Measurements from ENCODE around the gene DEFB127. TPM values are rescaled to one million over a fixed set of nuclear protein-coding genes. Genes with fewer than 3 reads are reported as not detected.
"Not testable (repeated sequence)": the region's sequence is repeated elsewhere in the genome, so short reads cannot be mapped to it uniquely, and the experiment has no call there.

Gene DEFB127
- total and polyA plus RNA-seq, 7 donors = not detected

DNA sequence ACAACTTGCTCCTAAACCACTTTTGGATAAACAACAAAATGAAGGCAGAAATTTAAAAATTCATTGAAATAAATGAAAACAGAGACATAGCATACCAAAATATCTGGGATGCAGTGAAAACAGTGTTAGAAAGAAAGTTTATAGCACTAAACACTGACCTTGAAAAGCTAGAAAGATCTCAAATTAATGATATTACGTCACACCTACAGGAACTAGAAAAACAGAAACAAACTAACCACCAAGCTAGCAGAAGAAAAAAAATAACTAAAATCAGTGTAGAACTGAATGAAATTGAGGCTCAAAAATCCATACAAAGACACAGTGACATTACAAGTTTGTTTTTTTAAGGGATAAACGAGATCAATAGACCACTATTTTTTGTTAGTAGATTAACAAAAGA is 27.0 kb downstream of the DEFB127 start:
- Histone ChIP-seq H3K36me3 (ENCODE audit: insufficient read depth in 1 of 2, low read depth in 1 of 2) (no peaks in the 10 kb centered on the region), H3K4me1 (no peaks in the 10 kb centered on the region), H3K27me3 (ENCODE audit: insufficient read depth in 3 of 3, low read length in 2 of 3) (peaks cover 0 to 10% (median 2%) of the 10 kb centered on the region in 3 donors), H3K9me3 (no peaks in the 10 kb centered on the region), H3K27ac (no peak overlapping the region), H3K4me3 (no peak overlapping the region)
- no peak for ATAC-seq
- no peak for DNase-seq
- TF ChIP-seq, protein P1, sequence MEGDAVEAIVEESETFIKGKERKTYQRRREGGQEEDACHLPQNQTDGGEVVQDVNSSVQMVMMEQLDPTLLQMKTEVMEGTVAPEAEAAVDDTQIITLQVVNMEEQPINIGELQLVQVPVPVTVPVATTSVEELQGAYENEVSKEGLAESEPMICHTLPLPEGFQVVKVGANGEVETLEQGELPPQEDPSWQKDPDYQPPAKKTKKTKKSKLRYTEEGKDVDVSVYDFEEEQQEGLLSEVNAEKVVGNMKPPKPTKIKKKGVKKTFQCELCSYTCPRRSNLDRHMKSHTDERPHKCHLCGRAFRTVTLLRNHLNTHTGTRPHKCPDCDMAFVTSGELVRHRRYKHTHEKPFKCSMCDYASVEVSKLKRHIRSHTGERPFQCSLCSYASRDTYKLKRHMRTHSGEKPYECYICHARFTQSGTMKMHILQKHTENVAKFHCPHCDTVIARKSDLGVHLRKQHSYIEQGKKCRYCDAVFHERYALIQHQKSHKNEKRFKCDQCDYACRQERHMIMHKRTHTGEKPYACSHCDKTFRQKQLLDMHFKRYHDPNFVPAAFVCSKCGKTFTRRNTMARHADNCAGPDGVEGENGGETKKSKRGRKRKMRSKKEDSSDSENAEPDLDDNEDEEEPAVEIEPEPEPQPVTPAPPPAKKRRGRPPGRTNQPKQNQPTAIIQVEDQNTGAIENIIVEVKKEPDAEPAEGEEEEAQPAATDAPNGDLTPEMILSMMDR (IDR thresholded peaks at IDR 0.05) = no peak
- intact Hi-C loops (cut with DNase I) = no loop called here
- WGBS, 3 donors = 49 to 55% (median 51%) methylated on average over 2 of the region's 2 CpGs

DNA sequence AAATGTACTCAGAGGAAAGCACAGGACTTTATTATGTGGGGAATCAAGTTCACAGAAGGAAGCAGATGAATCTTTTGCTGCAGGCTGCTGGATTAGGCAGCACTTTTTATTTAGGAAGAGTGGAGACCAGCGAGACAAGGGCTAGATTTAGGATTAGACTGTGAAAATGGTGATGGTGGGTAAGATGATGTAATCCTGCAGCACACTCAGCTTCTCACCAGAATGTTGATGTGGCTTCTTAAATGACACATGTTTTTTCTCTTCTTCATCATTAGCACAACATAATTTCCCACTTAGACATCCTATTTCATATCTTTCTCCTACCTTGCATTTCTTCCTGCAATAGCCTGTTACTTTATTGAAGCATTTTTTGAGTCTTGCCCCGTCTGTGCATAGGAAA is 30.5 kb downstream of the DEFB127 start:
- intact Hi-C loops (cut with DNase I) = no loop called here
- no peaks in the 10 kb centered on the region for H3K9me3 ChIP-seq
- no peaks in the 10 kb centered on the region for H3K36me3 ChIP-seq (ENCODE audit: insufficient read depth in 1 of 2, low read depth in 1 of 2)
- no peak for DNase-seq
- H3K27me3 ChIP-seq (ENCODE audit: insufficient read depth in 3 of 3, low read length in 2 of 3) = peaks cover 0 to 2% (median 0%) of the 10 kb centered on the region in 3 donors
- no peak overlapping the region for H3K4me3 ChIP-seq
- no peak for ATAC-seq
- no peak overlapping the region for H3K27ac ChIP-seq
- TF ChIP-seq, protein P1 (IDR thresholded peaks at IDR 0.05) = no peak
- WGBS, 3 donors = 50 to 60% (median 53%) methylated on average over 2 of the region's 2 CpGs
- no peaks in the 10 kb centered on the region for H3K4me1 ChIP-seq

GRCh38 chr20:189611-190010 is 32.4 kb downstream of the DEFB127 start, which contains the start of gene DEFB128:
DEFB128 (minus strand) TSS chr20:189711; CDS start chr20:189623, 88 bp downstream.
- intact Hi-C loops (cut with DNase I) = no loop called here
- ATAC-seq (no peak), DNase-seq (no peak)
- H3K9me3 ChIP-seq = no peaks in the 10 kb centered on the region
- H3K4me1 ChIP-seq = no peaks in the 10 kb centered on the region
- H3K27ac ChIP-seq = no peak within 1 kb of the TSS
- WGBS, 3 donors = 48 to 62% (median 56%) methylated on average over 7 of the region's 7 CpGs
- TF ChIP-seq, protein P1 (IDR thresholded peaks at IDR 0.05) = no peak
- H3K27me3 ChIP-seq (ENCODE audit: insufficient read depth in 3 of 3, low read length in 2 of 3) = peaks cover 0 to 2% (median 0%) of the 10 kb centered on the region in 3 donors
- no peak within 1 kb of the TSS for H3K4me3 ChIP-seq
- no peaks in the 10 kb centered on the region for H3K36me3 ChIP-seq (ENCODE audit: insufficient read depth in 1 of 2, low read depth in 1 of 2)

- H3K4me1 ChIP-seq = no peaks in the 10 kb centered on the region
- TF ChIP-seq, protein P1 (IDR thresholded peaks at IDR 0.05) = no peak
- intact Hi-C loops (cut with DNase I) = no loop called here
These were observed 41.0 kb downstream of the DEFB127 start for GRCh38 chr20:198225-198624.

GRCh38 chr20:199996-200395 is 42.7 kb downstream of the DEFB127 start:
- DNase-seq (no peak), ATAC-seq (no peak)
- peaks cover 0 to 3% (median 3%) of the 10 kb centered on the region in 3 donors for H3K27me3 ChIP-seq (ENCODE audit: insufficient read depth in 3 of 3, low read length in 2 of 3)
- H3K9me3 ChIP-seq = no peaks in the 10 kb centered on the region
- no peaks in the 10 kb centered on the region for H3K36me3 ChIP-seq (ENCODE audit: insufficient read depth in 1 of 2, low read depth in 1 of 2)
- H3K4me3 ChIP-seq = no peak overlapping the region
- 62 to 63% (median 62%) methylated on average over 4 of the region's 4 CpGs for WGBS, 3 donors
- no peak overlapping the region for H3K27ac ChIP-seq
- no peaks in the 10 kb centered on the region for H3K4me1 ChIP-seq
- TF ChIP-seq, protein P1 (IDR thresholded peaks at IDR 0.05) = no peak
- intact Hi-C loops (cut with DNase I) = no loop called here

More at GRCh38 chr20:198225-198624, 41.0 kb downstream of the DEFB127 start:
- Histone ChIP-seq H3K36me3 (ENCODE audit: insufficient read depth in 1 of 2, low read depth in 1 of 2) (no peaks in the 10 kb centered on the region), H3K4me3 (no peak overlapping the region), H3K9me3 (no peaks in the 10 kb centered on the region), H3K27me3 (ENCODE audit: insufficient read depth in 3 of 3, low read length in 2 of 3) (peaks cover 0 to 3% (median 3%) of the 10 kb centered on the region in 3 donors), H3K27ac (no peak overlapping the region)
- 77 to 85% (median 79%) methylated on average over 1 of the region's 1 CpG for WGBS, 3 donors
- DNase-seq (no peak), ATAC-seq (no peak)

- H3K27ac ChIP-seq; H3K4me3 ChIP-seq; intact Hi-C loops (cut with DNase I); DNase-seq; H3K4me1 ChIP-seq; H3K36me3 ChIP-seq (ENCODE audit: insufficient read depth in 1 of 2, low read depth in 1 of 2); ATAC-seq; H3K9me3 ChIP-seq; H3K27me3 ChIP-seq (ENCODE audit: insufficient read depth in 3 of 3, low read length in 2 of 3): not testable (repeated sequence)
- WGBS, 3 donors = 55 to 69% (median 68%) methylated on average over 4 of the region's 4 CpGs
These were observed 46.4 kb downstream of the DEFB127 start for GRCh38 chr20:203630-204029.
